IMR-90 (cell line): Measurements from ENCODE around the gene OR6V1.

Experiments used
- CTCF ChIP-seq: conservative IDR thresholded peaks from 2 replicates; pipeline ENCODE4 v1.5.1; 2012; ENCODE audit warnings: mild to moderate bottlenecking, low read depth, low read length, improper control_type of control experiment
- POLR2A ChIP-seq: IDR thresholded peaks from 2 replicates; pipeline ENCODE4 v1.6.1; 2012; ENCODE audit warnings: mild to moderate bottlenecking, low read depth, low read length
- RAD21 ChIP-seq: IDR thresholded peaks from 2 replicates; pipeline ENCODE4 v1.6.1; 2012; ENCODE audit warnings: low read length, improper control_type of control experiment

GRCh38 chr7:143048827-143049226, 3.3 kb upstream of the OR6V1 start:
- TF ChIP-seq POLR2A = no peak
- TF ChIP-seq RAD21 = no peak
- no peak for TF ChIP-seq CTCF
